Upper lobe of left lung (tissue), 4 donors: ENCODE measurements around the gene ANKRD11.

Source experiments
- CTCF ChIP-seq, 6 experiments: fragments of 450-650 bp in 4 of 6; fragments of 200-600 bp in 2 of 6; sonication (generic) in 2 of 6; IDR thresholded peaks; one replicate each; pipeline ENCODE4 v1.5.1; 2016 to 2019; ENCODE audit warnings: antibody characterized with exemption in 6 of 6
- POLR2AphosphoS5 ChIP-seq, 2 donors: sonication (generic); formaldehyde crosslinking; IDR thresholded peaks; one replicate each; pipeline ENCODE4 v1.5.1; 2017; ENCODE audit warnings: antibody characterized with exemption in 2 of 2

- TF ChIP-seq POLR2AphosphoS5 (IDR thresholded peaks at IDR 0.05) (no peak), CTCF (IDR thresholded peaks at IDR 0.05) (no peak)
Measured at GRCh38 chr16:89347807-89348206, 142.6 kb downstream of the ANKRD11 start.
